ENCODE data around the gene PITRM1. TPM values are rescaled to one million over a fixed set of nuclear protein-coding genes. Genes with fewer than 3 reads are reported as not detected.

Gene PITRM1
- total and polyA plus RNA-seq, 2 donors (not counting 3 experiments of a cell fraction or from before 2014, with no cell fraction given), result 83.2 to 145 TPM

- intact Hi-C loops (cut with micrococcal nuclease), result no loop called here
- CTCF ChIA-PET, result interaction anchor here (1.0 to 1.6 kb wide), 2 partner anchors 11 to 41 kb away, joined by 3 read pairs; no protein-coding TSS in a partner anchor
These were observed 50.5 kb downstream of the PITRM1 start for GRCh38 chr10:3122034-3122433.

GRCh38 chr10:3119796-3120459 lies 52.7 kb downstream of the PITRM1 start:
- POLR2A ChIA-PET, result no interaction called here
- no peak for DNase-seq (ENCODE audit: low read depth, low spot score)

More at GRCh38 chr10:3122034-3122433, 50.5 kb downstream of the PITRM1 start:
- Histone ChIP-seq H3K27ac (ENCODE audit: insufficient read depth, low read depth, low read length) (no peak overlapping the region), H3K9me1 (replicated peaks; ENCODE audit: control insufficient read depth, extremely low read depth, insufficient read depth, low read length) (no peaks in the 10 kb centered on the region), H4K20me1 (replicated peaks; ENCODE audit: control insufficient read depth, extremely low read depth, insufficient read depth, low read length) (no peaks in the 10 kb centered on the region), H3K36me3 (ENCODE audit: control insufficient read depth in 2 of 2, extremely low read depth in 1 of 2, insufficient read depth in 2 of 2, low read length in 2 of 2) (peaks cover 21 to 57% of the 10 kb centered on the region in 2 experiments), H3K4me1 (ENCODE audit: control insufficient read depth, extremely low read depth, insufficient read depth, low read length) (peaks cover 4% of the 10 kb centered on the region), H3K9ac (replicated peaks; ENCODE audit: extremely low read depth, insufficient read depth, low read length) (no peak overlapping the region), H3K9me3 (replicated peaks; ENCODE audit: control insufficient read depth, insufficient read depth, low read length) (no peaks in the 10 kb centered on the region), H3K79me2 (ENCODE audit: control insufficient read depth, insufficient read depth, low read length) (peaks cover 20% of the 10 kb centered on the region), H2AFZ (ENCODE audit: low read depth, low read length) (no peak overlapping the region), H3K4me3 (replicated peaks in 1 of 3; ENCODE audit: insufficient read depth in 1 of 3, low read depth in 1 of 3, low read length in 3 of 3) (no peak overlapping the region), H3K4me2 (ENCODE audit: insufficient read depth, low read length) (no peak overlapping the region), H3K27me3 (ENCODE audit: control insufficient read depth in 2 of 2, insufficient read depth in 2 of 2, low read length in 2 of 2) (no peaks in the 10 kb centered on the region)
- DNase-seq (ENCODE audit: low read depth, low spot score), result no peak
- no peak for FAIRE-seq
- dilution Hi-C loops (cut with MboI; ENCODE audit: extremely low pct_ligation_motif_present, low sequenced_read_pairs), result no loop called here
- no TSS peak for BruUV-seq (replicated peaks)
- TF ChIP-seq POLR2AphosphoS5 (IDR thresholded peaks at IDR 0.05; ENCODE audit: insufficient read depth, low read depth, low read length) (no peak), MAX (IDR thresholded peaks at IDR 0.05; ENCODE audit: insufficient read depth, insufficient read length) (no peak), EZH2 (IDR thresholded peaks at IDR 0.05; ENCODE audit: borderline replicate concordance, low read depth, low read length, severe bottlenecking) (no peak), POLR2A (IDR thresholded peaks at IDR 0.05; ENCODE audit: low read depth, low read length) (no peak)
- POLR2A ChIA-PET, result no interaction called here

More at GRCh38 chr10:3119796-3120459, 52.7 kb downstream of the PITRM1 start:
- H3K36me3 ChIP-seq (ENCODE audit: control insufficient read depth in 2 of 2, extremely low read depth in 1 of 2, insufficient read depth in 2 of 2, low read length in 2 of 2), result peaks cover 29 to 56% of the 10 kb centered on the region in 2 experiments
- no TSS peak for BruUV-seq (replicated peaks)
- no peak overlapping the region for H2AFZ ChIP-seq (ENCODE audit: low read depth, low read length)
- H3K79me2 ChIP-seq (ENCODE audit: control insufficient read depth, insufficient read depth, low read length), result peaks cover 12% of the 10 kb centered on the region
- peaks cover 4% of the 10 kb centered on the region for H3K4me1 ChIP-seq (ENCODE audit: control insufficient read depth, extremely low read depth, insufficient read depth, low read length)
- dilution Hi-C loops (cut with MboI; ENCODE audit: extremely low pct_ligation_motif_present, low sequenced_read_pairs), result no loop called here
- H3K9me3 ChIP-seq (replicated peaks; ENCODE audit: control insufficient read depth, insufficient read depth, low read length), result no peaks in the 10 kb centered on the region
- no peak overlapping the region for H3K9ac ChIP-seq (replicated peaks; ENCODE audit: extremely low read depth, insufficient read depth, low read length)
- H3K4me2 ChIP-seq (ENCODE audit: insufficient read depth, low read length), result no peak overlapping the region
- no peak overlapping the region for H3K4me3 ChIP-seq (replicated peaks in 1 of 3; ENCODE audit: insufficient read depth in 1 of 3, low read depth in 1 of 3, low read length in 3 of 3)
- H3K27me3 ChIP-seq (ENCODE audit: control insufficient read depth in 2 of 2, insufficient read depth in 2 of 2, low read length in 2 of 2), result no peaks in the 10 kb centered on the region
- intact Hi-C loops (cut with micrococcal nuclease), result no loop called here
- no peaks in the 10 kb centered on the region for H4K20me1 ChIP-seq (replicated peaks; ENCODE audit: control insufficient read depth, extremely low read depth, insufficient read depth, low read length)
- H3K9me1 ChIP-seq (replicated peaks; ENCODE audit: control insufficient read depth, extremely low read depth, insufficient read depth, low read length), result no peaks in the 10 kb centered on the region
- peak; percentile 64 for FAIRE-seq
- H3K27ac ChIP-seq (ENCODE audit: insufficient read depth, low read depth, low read length), result no peak overlapping the region
- CTCF ChIA-PET, result interaction anchor here (2.1 kb wide), 1 partner anchor 39 kb away, joined by 7 read pairs; no protein-coding TSS in a partner anchor
- TF ChIP-seq EZH2 (IDR thresholded peaks at IDR 0.05; ENCODE audit: borderline replicate concordance, low read depth, low read length, severe bottlenecking) (no peak), FOS (IDR thresholded peaks at IDR 0.05; ENCODE audit: borderline replicate concordance, insufficient read depth, low read length) (no peak), CTCF (IDR thresholded peaks at IDR 0.05; ENCODE audit: extremely low read depth in 1 of 2, insufficient read depth in 1 of 2, low read depth in 1 of 2, low read length in 2 of 2) (peak; percentile 51 to 59), POLR2AphosphoS5 (IDR thresholded peaks at IDR 0.05; ENCODE audit: insufficient read depth, low read depth, low read length) (no peak)

Measured in endothelial cell of umbilical vein (primary cell).